ENCODE measurements around the gene DMRTA2.

DMRTA2 gene

DNA sequence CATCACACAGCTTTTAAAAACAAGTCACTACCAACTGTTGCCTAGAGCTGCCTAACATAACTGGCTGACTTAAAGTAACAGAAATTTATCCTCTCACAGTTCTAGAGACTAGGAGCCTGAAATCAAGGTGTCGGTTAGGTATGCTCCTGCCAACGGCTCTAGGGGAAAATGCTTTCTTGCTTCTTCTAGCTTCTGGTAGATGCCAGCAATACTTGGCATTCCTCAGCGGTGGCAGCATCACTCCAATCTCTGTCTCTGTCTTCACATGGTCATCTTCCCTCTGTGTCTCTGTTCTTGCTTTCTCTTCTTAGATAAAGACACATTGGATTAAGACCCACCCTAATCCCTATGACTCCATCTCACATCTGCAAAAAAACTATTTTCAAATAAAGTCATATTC lies 51.5 kb downstream of the DMRTA2 start:
- no peak for DNase-seq

GRCh38 chr1:50369830-50370229 lies 53.4 kb downstream of the DMRTA2 start:
- no peak for DNase-seq

- DNase-seq = no peak
These were observed 54.1 kb downstream of the DMRTA2 start for GRCh38 chr1:50369008-50369634.

DNA sequence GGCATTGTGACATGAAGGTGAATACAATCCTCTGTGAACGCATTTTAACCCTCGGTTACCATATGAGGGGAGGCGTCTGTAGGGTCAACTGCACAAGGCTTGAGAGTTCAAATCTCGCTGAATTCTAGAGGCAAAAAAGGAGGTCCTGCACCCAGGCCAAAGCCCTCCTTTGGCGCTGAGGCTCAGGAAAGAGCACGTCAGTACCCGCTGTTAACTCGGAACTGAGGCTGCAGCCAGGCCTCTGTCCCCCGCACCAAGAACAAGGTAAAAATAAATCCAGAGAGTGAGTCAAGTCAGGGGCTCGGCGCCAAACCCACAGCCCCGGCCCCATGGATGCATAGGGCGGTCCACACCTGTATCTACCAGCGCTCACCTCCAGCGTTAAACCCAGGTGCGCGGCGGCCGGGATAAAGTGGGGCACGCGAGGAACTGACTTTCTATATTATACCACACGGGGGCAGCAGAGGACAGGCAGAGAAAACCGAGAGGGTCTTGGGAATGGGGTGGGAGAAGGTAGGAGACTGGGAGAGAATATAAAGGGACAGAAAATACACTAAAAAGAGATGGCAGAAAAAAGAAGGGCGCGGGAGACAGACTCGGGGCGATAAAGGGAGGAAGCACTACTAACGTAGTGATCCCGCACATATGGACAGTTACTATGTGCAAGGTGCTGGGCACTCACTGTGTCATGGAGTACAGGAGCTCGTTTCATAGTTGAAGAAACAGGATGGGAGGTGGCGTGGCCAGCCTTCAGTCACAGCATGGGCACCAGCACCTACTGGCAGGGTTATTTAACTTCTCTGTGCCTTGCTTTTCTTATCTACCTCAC lies 54.9 kb downstream of the DMRTA2 start:
- DNase-seq = peak; percentile 85
